HG02571 (cell line): Measurements from ENCODE around the gene CAMTA1.

Experiments
- ATAC-seq: cut with Tn5 transposase; IDR thresholded peaks from one replicate; pipeline ENCODE4 v1.9.1; 2021; ENCODE audit warnings: mild to moderate bottlenecking, moderate library complexity; ENCODE audit not compliant: unreplicated experiment

The CAMTA1 gene

DNA sequence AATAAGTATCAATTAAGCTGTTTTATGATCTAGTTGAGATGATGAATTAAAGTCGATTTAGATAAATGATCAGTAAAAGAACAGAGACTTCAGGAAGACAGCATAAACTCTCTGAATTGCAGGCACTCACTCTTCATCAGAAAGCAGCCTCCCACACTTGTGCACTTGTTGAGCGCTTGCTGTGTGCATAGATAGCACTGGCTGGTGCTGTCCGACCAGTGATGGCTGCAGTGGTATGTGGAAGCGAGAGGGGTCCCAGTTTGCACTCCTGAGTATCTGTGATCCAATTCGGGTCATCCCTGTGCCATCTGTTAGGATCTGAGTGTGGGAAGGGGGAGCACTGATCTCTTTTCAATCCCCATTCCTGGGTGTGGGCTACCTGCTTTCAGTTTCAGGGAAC lies 137.8 kb downstream of the CAMTA1 start:
- ATAC-seq = no peak

DNA sequence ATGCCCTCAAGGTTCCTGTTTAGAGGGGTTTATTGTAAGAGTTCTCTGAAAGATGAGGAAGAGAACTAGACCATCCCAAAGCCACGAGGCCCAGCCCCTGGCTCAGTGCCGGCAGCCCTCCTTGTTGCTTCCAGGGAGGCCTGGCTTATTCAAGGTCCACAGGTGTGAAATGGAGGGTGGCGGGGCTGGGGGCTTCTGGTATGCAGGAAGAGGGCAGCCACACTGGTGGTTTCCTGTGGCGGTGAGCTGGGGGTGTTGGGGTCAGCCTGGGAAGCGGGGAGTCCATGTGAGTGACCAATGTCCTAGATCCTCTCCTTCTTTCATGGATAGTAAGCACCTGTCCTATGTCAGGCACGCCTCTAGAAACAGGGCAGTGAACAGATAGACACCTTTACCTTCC lies 138.2 kb downstream of the CAMTA1 start:
- no peak for ATAC-seq

DNA sequence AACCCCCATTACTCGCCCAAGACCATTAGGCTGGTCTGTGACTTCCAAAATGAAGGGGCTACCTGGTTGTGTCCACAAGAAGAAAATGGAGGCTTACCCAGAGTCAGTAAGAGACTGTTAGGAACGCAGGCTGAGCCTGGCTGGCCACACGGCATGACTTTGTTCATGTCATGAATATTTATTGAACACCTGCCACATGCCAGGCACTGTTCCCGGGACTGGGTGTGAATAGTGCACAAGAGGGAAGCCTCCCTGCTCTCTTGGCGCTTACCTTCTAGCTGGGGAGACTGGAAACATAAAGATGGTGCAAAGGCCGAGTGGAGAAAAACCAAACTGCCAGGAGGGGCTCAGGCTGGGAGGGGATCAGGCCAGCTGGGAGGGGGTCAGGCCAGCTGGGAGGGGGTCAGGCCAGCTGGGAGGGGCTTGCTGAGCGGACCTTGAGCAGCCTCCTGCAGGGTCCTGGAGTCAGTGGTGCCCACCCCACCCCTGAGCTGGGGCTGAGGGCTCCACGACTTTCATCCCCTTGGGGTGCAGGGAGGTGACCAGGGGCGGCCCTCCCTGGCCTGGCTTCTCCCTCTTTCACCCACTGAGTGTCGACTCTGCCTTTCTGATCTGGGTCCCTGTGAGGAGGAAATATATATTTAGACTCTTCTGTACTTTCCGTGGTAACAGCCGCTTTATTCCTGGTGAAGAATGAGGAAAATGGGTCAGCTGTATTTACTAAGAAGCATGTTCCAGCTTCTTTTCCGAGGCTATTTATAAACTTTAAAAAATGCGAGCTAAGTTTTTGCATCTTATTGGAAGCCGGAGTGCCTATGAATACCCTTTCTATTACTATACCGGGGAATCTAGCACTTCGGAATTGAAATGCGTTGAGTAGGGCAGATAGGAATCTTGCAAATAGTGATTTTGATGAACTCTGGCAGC lies 139.0 kb downstream of the CAMTA1 start:
- no peak for ATAC-seq

DNA sequence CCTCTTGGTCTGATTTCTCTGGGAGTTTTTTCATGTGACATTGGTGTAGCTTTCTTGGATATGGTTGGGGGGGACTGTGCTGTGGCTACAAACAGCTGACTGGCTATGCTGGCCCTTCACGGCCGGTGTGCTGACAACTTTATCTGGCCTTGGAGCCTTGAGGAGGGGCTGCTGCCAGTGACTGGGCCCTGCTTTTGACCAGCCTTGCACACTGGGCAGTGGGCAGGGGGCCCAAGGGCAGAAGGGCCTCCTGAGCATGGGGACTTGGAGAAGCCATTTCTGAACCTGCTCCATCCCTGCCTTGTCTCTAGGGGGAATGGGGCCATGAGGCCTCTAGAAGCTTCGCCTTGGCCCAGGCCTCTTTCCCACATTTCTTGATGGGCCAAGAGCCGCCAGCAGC lies 139.6 kb downstream of the CAMTA1 start:
- ATAC-seq = no peak

DNA sequence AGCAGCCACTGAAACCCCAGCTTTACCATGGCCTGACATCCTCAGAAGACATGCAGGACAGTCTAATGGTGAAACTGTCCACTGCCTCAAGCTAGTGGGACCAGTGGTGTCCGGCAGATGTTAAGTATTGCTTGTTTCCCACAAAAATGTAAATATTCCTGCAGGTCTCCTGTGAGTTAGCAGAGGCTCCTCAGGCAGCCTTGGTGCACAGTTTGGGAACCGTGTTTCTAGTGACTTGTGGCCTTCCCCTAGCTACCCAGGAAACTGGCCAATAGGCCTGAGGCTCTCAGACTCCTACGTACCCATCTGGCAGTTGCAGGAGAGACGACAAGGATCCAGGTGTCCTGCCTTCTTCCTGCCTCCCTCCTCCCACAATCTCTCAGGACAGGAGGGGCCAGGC lies 142.4 kb downstream of the CAMTA1 start:
- ATAC-seq = no peak

DNA sequence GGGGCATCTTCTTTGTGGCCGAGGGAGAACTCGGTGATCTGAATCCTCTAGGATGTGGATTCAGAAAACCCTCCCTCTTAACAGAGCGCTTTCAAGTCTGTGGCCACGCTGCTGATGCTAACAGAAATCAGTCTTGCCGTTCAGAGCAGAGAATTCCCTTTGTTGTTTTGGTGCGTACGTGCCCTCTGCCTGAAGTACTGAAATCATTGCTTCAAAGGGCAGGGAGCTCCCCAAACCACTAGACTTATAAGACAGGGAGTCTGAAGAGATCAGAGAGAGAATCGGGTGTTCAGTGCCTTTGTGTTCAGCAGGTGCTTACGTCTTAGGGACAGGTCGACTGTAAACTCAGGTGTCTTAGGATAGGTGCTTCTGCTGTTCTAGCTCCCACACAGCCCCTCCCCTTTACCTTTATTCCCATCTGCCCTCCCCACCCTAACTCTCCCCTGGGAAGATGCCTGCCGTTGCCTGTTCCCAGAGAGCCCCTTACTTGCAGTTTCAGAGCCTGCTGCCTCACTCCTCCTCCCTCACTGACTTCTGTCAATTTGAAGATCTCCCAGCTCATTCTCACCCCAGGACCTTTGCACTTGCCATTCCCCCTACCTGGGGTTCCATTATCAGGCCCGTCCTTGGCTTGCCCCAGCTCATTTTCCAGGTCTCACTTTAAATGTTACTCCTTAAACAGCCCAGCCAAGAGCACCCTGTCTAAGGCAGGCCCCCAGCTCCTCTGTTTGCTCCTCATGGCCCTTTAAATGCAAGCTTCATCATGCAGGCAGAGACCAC lies 143.0 kb downstream of the CAMTA1 start:
- no peak for ATAC-seq

DNA sequence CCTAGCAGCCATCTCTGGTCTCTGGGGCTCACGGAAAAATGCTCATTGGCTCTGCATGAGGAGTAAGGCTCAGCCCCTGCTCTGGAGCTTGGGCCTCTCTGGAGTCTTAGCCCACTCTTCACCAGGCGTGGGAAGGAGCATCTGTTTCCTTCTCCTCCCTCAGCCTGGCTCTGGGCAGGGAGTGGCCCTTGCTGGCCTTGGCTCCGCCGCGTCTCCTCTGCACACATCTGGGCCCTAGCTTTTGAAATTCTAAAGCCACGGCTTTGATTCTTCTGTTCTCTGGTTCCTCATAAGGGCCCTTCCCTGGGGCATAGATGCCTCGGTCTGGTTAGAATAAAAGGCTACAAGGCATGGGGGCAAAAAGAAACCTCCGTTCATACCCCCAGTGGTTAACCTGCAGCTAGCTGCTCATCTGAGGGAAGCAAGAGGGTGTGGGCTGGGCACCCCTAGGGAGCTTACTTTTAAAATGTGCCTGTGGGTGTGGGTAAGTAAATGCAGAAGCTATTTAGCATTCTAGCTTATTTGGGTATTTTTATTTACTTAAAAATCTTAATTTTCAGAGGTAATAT lies 145.6 kb downstream of the CAMTA1 start:
- no peak for ATAC-seq

DNA sequence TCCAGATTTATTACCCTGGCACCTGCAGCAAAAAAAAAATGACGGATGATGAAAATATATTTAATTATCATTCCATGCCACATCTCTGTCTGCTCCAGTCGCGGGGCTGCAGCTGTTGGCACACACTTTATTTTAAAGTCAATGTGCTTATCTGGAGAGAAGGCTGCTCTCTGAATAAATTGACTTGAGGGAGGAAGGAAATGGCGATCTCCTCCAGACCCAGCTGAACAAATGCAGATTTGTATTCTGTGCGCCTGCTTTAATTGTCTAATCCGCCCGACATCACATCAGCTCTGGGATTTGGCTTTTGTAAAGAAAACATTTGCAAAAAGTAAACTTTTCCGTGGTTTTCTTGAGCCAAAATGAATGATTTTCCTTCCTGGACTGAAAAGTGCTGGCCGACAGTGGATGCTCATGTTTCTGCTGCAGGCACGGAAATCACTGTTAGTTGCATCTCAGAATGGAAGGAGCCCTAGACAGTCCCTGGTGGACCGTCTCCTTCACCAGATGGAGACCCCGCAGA lies 150.2 kb downstream of the CAMTA1 start:
- no peak for ATAC-seq

DNA sequence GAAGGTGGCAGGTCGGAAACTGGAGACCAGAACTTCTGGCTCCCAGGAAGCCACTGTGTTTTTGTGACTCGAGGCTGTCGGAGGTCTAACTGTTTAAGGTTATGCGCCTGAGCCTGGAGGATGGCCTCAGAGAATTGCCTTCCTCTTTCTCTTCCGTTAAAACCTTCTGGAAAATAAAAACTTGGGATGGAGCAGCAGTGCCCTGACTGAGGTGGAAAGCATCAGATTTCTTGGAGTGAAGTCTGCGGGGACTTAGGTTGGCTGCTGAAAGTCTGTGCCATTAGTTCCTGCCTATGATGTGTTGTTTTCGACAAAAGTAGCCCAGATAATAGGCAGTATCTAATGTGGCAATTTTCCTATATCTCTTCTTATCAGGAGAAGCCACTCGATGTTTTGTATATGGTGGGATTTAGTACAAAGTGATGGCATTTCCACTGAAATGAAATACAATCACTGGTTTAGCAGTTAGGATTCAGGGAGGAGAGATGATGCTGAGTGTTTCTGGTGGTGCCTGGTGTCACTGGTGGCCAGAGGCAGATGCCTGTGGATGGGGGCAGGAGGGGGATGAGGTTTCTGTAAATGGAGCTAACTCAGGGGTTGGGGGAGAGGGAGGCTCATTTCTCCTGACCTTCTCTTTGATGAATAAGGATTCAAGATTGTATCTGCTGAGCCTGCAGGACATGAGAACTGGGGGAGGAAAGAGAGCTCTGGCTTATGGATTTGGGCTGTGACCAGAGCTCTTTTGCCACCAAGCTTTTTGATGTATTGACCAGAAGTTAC lies 150.8 kb downstream of the CAMTA1 start:
- no peak for ATAC-seq

DNA sequence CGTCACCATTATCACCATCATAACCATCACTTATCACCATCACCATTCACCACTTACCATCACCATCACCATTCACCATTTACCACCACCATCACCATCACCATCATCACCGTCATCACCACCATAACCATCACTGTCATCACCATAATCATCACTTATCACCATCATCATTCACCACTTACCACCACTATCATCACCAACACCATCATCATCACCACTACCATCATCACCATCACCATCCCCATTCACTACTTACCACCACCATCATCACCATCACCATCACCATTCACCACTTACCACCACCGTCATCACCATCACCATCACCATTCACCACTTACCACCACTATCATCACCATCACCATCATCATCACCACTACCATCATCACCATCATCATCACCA lies 151.8 kb downstream of the CAMTA1 start:
- ATAC-seq = no peak

DNA sequence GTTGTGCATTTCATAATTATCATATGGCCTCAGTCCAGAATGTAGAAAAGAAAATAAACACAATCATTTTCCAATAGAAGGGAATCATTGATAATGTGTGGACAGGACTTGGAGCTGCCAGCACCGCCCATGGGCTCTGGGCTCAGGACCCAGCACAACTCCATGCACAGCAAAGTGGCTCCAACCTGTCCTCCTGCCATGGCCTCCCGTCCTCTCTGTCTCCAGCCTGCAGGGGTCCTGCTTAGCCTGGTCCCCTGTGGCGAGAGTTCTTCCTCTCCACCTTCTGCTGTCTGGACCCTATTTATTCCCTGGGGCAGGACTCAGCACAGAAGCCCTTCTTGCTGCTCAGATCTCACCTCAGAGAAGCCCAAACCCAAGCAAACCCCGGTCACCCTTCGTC lies 154.1 kb downstream of the CAMTA1 start:
- ATAC-seq = no peak

DNA sequence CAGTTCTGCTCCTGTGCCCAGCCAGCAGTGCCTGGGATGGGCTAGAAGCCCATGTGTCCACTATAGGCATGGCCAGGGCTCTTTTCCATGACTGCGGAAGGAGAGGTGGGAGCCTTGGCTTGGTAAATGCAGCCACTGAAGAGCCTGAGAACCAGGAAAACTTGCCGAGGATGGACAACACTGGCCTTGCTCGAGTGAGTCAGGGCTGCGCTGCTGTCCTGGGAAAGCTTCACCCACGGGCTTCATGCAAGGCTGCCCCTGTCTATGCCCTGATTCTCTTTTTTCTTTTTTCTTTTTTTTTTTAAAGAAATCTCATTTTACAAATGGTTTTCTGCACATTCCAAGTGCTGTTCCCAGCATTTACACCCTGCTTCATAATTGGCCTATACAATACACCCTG lies 156.5 kb downstream of the CAMTA1 start:
- no peak for ATAC-seq

DNA sequence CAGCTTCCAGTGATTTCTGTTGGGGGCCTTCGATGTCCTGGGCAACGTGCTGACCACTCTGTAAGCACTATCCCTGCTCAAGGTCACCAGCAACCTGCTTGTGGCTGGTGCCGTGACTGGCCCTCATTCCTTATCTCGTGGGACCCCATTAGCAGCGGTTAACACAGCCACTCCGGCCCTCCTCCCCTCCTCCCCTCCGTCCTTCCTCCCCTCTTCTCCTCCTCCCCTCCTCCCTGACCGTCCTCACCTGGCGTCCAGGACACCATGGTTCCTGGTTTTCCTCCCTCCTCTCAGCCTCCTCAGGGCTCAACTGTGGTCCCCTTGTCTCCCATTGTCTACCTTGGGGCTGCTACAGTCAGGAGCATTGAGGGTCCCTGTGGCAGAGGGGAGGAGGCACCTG lies 157.7 kb downstream of the CAMTA1 start:
- no peak for ATAC-seq

DNA sequence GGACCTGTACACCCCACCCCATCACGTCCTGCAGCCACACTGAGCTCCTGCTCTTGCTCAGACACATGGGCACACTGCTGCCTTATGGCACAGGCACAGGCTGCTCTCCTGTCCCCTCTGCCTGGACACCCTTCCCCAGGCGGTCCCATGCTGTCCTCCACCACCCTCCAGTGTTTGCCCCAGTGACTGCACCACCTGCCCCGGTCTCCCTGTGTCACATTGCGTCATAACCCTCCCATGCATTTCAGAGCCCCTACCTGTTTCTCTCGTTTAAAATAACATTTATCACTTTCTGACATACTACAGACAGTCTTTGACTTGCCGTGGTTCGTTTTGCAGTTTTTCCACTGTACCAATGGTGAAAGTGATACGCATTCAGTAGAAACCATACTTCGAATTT lies 159.2 kb downstream of the CAMTA1 start:
- ATAC-seq = no peak

DNA sequence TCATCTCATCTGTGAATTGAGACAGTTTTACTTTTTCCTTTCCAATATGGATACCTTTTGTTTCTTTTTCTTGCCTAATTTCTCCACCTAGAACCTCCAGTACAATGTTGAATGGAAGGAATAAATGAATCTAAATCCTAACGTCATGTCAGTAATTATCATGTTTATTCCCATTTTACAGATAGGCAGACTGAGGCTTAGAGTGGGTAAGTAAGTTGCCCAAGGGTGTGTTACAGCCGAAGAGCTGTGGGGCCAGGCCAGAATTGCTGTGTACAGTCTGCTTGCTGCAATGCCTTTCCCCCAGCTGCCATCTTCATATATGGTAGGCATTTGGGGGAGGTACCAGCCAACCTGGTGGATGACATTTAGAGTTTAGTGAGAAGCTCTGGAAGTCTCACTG lies 162.7 kb downstream of the CAMTA1 start:
- no peak for ATAC-seq

DNA sequence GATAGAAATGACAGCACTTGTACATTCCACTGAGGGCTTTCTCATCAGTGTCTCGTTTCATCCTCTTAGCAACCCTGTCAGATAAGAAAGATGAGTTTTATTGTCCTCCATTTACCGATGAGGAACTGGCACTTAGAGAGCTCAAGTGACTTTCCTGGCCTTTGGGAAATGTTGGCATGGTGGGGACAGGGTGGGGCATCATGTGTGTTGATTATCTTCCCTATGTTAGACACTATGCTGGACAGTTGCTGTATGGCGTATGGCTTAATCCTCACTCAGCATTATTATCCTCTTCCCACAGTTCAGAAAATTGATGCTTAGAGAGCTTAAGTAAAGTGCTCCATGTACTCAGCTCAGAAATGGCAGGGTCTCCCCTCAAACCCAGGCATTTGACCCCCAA lies 163.2 kb downstream of the CAMTA1 start:
- ATAC-seq = no peak

DNA sequence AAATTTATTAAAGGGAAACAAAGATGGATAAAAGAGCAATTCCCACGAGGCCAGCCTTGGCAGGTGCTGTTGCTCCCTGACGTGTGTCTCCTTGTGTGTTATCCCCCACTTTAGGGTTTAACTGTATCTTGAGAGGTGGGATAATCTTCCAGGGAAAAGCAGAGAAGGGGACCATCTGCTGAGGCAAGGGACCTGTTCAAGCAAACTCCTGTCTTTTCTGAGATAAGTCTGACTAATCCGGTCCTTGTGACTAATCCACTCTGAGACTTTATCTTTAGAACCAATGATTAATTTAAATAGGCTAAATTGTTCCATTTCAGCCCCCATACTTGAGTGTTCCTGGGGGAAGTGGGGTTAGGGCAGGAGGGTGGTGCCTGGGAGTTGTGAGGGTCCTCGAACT lies 163.6 kb downstream of the CAMTA1 start:
- no peak for ATAC-seq

DNA sequence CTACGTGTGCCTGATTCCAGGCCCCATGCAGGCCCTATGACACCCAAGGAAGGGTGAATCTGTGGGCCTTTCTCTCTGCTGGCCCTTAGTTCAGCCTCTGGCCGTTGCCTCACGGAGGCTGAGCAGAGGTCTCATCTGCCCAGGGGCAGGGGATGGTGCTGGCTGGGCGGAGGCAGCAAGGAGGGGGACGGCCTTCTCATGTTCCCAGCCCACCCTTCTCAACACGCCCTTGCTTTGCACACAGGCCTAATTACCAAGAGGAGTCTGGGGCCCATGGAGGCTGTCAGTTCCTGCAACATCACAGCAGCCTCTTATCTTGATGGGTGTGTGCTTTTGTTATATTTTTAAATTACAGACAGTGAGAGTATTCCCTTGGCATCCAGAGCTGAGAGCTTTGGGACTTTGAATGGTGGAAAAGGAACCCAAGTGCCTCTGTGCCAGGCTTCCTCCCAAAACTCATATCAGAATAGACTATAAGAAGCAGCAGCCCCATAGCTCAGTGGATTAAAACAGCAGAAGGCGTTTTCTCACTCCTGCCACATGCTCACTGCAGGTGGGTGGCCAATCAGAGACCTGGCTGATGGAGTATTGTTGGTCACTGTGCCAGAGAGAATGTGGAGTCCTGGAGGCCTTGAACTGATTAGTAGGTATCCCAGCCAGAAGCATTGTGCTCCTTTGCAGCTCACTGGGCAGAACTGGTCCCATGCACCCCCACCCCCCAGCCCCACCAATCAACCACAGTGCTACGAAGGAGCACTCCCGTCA lies 164.9 kb downstream of the CAMTA1 start:
- ATAC-seq = no peak

DNA sequence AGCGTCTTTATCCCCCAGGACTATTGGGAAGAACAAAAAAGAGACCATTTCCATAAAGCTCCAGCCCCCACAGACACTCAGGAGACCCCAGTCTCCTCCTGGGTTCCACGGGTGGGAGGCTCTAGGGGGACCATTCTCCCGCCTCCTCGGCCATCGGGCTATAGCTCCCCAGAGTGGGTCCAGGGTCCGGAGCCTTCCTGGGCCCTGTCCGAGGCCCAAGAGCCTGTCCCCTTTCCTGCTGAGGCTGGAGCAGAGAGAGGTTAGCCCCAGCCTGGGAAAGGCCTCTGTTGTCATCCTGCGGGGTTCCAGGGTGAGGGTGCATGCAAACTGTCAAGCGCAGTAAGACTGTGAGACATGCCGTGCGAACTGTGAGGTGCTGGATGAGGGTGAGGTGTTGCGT lies 166.3 kb downstream of the CAMTA1 start:
- ATAC-seq = no peak

DNA sequence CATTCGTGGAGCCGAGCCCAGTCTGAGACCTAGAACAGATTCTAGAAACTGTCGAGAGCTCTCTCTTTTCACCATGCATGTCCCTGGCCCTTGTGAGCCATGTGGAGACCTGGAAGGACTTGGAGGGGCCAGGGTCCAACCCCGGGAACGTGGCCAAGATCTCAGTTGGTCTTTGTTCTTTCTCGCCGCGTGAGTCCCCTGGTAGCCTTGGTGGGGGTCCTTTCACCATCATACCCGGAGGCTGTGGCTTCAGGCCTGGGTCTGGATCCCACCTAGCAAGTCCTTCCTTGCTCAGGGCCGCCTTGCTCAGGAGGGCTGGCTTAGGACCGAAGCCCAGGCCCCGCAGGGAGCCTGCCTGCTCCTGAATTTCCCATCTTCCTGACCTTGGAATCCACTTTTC lies 168.0 kb downstream of the CAMTA1 start:
- ATAC-seq = no peak
